Neural progenitor cell (in vitro differentiated cells): ENCODE measurements around the gene ENTPD5. TPM values are rescaled to one million over a fixed set of nuclear protein-coding genes. Genes with fewer than 3 reads are reported as not detected.

Source experiments
- DNase-seq: peaks from one replicate; pipeline ENCODE4 v3.0.0-alpha.2; 2016; ENCODE audit warnings: low spot score
- H2AFZ ChIP-seq: fragments of 200-600 bp; sonication (generic); replicated peaks from 2 replicates; pipeline ENCODE4 v1.6.1; 2016; ENCODE audit warnings: antibody characterized with exemption
- H3F3A ChIP-seq: fragments of 200-600 bp; sonication (generic); 2 replicates; pipeline ENCODE4 v1.6.1; 2016; ENCODE audit warnings: antibody characterized with exemption, low read depth
- H3K27ac ChIP-seq: fragments of 200-600 bp; sonication (generic); 2 replicates; pipeline ENCODE4 v1.5.1; 2016; ENCODE audit warnings: mild to moderate bottlenecking
- H3K27me3 ChIP-seq: fragments of 200-600 bp; sonication (generic); 2 replicates; pipeline ENCODE4 v1.6.1; 2016; ENCODE audit warnings: mild to moderate bottlenecking, moderate library complexity
- H3K36me3 ChIP-seq: fragments of 200-600 bp; sonication (generic); 2 replicates; pipeline ENCODE4 v1.5.1; 2016
- H3K4me1 ChIP-seq: fragments of 200-600 bp; sonication (generic); 2 replicates; pipeline ENCODE4 v1.6.1; 2016; ENCODE audit warnings: mixed run types
- H3K4me2 ChIP-seq: fragments of 200-600 bp; sonication (generic); 2 replicates; pipeline ENCODE4 v1.6.1; 2016
- H3K4me3 ChIP-seq: fragments of 200-600 bp; sonication (generic); 2 replicates; pipeline ENCODE4 v1.5.1; 2016
- H3K79me2 ChIP-seq: fragments of 200-600 bp; sonication (generic); 2 replicates; pipeline ENCODE4 v1.6.1; 2016; ENCODE audit warnings: low read depth
- H3K9ac ChIP-seq: fragments of 200-600 bp; sonication (generic); 2 replicates; pipeline ENCODE4 v1.6.1; 2016
- H3K9me3 ChIP-seq: fragments of 200-600 bp; sonication (generic); 2 replicates; pipeline ENCODE4 v1.5.1; 2016; ENCODE audit warnings: low read depth
- H4K20me1 ChIP-seq: fragments of 200-600 bp; sonication (generic); 2 replicates; pipeline ENCODE4 v1.6.1; 2016; ENCODE audit warnings: low read depth
- H3K27ac Mint-ChIP-seq: 3 replicates; pipeline ENCODE4 v1.8.0; 2021; ENCODE audit warnings: mixed read lengths
- H3K27me3 Mint-ChIP-seq: 2 replicates; pipeline ENCODE4 v1.8.0; 2022; ENCODE audit warnings: low read depth, mild to moderate bottlenecking, inconsistent platforms, moderate library complexity, mixed read lengths; ENCODE audit not compliant: insufficient read depth
- H3K36me3 Mint-ChIP-seq: 3 replicates; pipeline ENCODE4 v1.8.0; 2021; ENCODE audit warnings: mixed read lengths
- H3K4me1 Mint-ChIP-seq: 3 replicates; pipeline ENCODE4 v1.8.0; 2021; ENCODE audit warnings: mixed read lengths
- H3K4me3 Mint-ChIP-seq: 3 replicates; pipeline ENCODE4 v1.8.0; 2021; ENCODE audit warnings: mild to moderate bottlenecking, moderate library complexity, mixed read lengths
- H3K9me3 Mint-ChIP-seq: 3 replicates; pipeline ENCODE4 v1.8.0; 2020; ENCODE audit warnings: mixed read lengths
- EZH2 ChIP-seq: fragments of 200-600 bp; sonication (generic); IDR thresholded peaks from 2 replicates; pipeline ENCODE4 v1.6.1; 2017; ENCODE audit warnings: antibody characterized with exemption, mild to moderate bottlenecking, moderate library complexity
- EZH2phosphoT487 ChIP-seq: fragments of 200-600 bp; sonication (generic); IDR thresholded peaks from 2 replicates; pipeline ENCODE4 v1.6.1; 2017; ENCODE audit warnings: antibody characterized with exemption
- total RNA-seq: library from RNA; depleted of rRNA; stranded (reverse); fragments of >200 nt; gene quantifications from 2 replicates; pipeline ENCODE4 v1.2.3, GENCODE V29; 2015; ENCODE audit warnings: low replicate concordance
- TF ChIP-seq, protein P1 (sequence below): fragments of 200-600 bp; sonication (generic); IDR thresholded peaks from 2 replicates; pipeline ENCODE4 v1.5.1; 2017; ENCODE audit warnings: antibody characterized with exemption, mild to moderate bottlenecking

The ENTPD5 gene
- total RNA-seq, 1 donor from 2014 or later, result 13.4 TPM

DNA sequence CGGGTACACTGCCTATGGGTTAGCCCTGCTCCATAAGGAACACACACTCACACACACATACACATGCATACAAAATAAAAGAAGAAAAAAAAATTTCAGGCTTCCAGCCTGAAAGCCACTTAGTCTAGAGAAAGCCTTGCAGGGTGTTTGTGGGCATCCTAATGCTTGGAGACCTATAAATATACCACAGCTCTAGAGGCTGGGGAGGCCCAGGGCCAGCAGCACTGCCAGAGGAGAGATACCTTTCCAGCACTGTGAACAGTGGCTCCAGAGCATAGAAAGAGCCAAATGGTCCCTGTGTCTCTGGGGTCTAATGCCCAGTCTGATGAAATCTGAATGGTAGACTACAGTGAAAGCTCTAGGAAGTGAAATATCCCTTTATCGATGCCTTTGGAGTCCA lies 82.1 kb downstream of the ENTPD5 start:
- Histone ChIP-seq H3K36me3 (no peaks in the 10 kb centered on the region), H3K27me3 (no peaks in the 10 kb centered on the region), H3K27ac (no peak overlapping the region)

DNA sequence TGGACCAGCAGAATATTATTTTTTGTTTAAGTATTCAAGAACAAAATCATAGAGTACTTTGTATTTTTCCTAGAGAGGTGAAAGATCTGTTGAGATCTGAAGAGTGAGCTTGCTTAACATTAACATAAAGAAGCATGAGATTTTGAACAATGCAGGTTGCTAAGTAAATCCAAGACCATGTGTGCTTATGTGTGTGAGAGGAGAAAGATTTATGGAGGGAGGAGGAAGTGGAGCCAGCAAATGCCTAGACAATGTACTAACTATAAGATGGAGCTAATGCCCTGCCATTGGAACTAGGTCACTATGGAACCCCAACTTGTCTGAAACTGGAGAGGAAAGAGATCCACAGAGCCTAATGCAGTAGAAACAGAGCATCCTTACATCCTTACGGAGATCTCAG lies 82.5 kb downstream of the ENTPD5 start:
- Histone ChIP-seq H4K20me1 (no peaks in the 10 kb centered on the region), H3K36me3 (no peaks in the 10 kb centered on the region), H3K79me2 (no peaks in the 10 kb centered on the region), H3K27me3 (no peaks in the 10 kb centered on the region), H3K4me1 (no peaks in the 10 kb centered on the region), H3K27ac (peak overlapping the region; percentile 20), H3K9me3 (no peaks in the 10 kb centered on the region), H3K4me2 (no peak overlapping the region), H3K9ac (no peak overlapping the region), H2AFZ (no peak overlapping the region), H3F3A (peaks cover 5% of the 10 kb centered on the region), H3K4me3 (no peak overlapping the region)
- no peak for TF ChIP-seq EZH2phosphoT487
- TF ChIP-seq, protein P1, sequence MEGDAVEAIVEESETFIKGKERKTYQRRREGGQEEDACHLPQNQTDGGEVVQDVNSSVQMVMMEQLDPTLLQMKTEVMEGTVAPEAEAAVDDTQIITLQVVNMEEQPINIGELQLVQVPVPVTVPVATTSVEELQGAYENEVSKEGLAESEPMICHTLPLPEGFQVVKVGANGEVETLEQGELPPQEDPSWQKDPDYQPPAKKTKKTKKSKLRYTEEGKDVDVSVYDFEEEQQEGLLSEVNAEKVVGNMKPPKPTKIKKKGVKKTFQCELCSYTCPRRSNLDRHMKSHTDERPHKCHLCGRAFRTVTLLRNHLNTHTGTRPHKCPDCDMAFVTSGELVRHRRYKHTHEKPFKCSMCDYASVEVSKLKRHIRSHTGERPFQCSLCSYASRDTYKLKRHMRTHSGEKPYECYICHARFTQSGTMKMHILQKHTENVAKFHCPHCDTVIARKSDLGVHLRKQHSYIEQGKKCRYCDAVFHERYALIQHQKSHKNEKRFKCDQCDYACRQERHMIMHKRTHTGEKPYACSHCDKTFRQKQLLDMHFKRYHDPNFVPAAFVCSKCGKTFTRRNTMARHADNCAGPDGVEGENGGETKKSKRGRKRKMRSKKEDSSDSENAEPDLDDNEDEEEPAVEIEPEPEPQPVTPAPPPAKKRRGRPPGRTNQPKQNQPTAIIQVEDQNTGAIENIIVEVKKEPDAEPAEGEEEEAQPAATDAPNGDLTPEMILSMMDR, result no peak
- no peak for TF ChIP-seq EZH2
- peaks cover 7% of the 10 kb centered on the region for H3K36me3 Mint-ChIP-seq
- no peak overlapping the region for H3K4me3 Mint-ChIP-seq
- no peaks in the 10 kb centered on the region for H3K4me1 Mint-ChIP-seq
- DNase-seq, result no peak
- H3K27ac Mint-ChIP-seq, result no peak overlapping the region
- no peaks in the 10 kb centered on the region for H3K9me3 Mint-ChIP-seq
- no peaks in the 10 kb centered on the region for H3K27me3 Mint-ChIP-seq

More for the DNA sequence above, 82.1 kb downstream of the ENTPD5 start:
- Mint-ChIP-seq H3K27me3 (no peaks in the 10 kb centered on the region), H3K4me1 (no peaks in the 10 kb centered on the region), H3K36me3 (peaks cover 7% of the 10 kb centered on the region), H3K4me3 (no peak overlapping the region), H3K27ac (no peak overlapping the region), H3K9me3 (no peaks in the 10 kb centered on the region)
- H2AFZ ChIP-seq, result no peak overlapping the region
- no peaks in the 10 kb centered on the region for H4K20me1 ChIP-seq
- H3K4me1 ChIP-seq, result no peaks in the 10 kb centered on the region
- no peaks in the 10 kb centered on the region for H3K79me2 ChIP-seq
- H3F3A ChIP-seq, result peaks cover 5% of the 10 kb centered on the region
- no peak overlapping the region for H3K4me3 ChIP-seq
- TF ChIP-seq EZH2phosphoT487 (no peak), EZH2 (no peak)
- TF ChIP-seq, protein P1, result no peak
- DNase-seq, result no peak
- no peak overlapping the region for H3K4me2 ChIP-seq
- no peak overlapping the region for H3K9ac ChIP-seq
- no peaks in the 10 kb centered on the region for H3K9me3 ChIP-seq

DNA sequence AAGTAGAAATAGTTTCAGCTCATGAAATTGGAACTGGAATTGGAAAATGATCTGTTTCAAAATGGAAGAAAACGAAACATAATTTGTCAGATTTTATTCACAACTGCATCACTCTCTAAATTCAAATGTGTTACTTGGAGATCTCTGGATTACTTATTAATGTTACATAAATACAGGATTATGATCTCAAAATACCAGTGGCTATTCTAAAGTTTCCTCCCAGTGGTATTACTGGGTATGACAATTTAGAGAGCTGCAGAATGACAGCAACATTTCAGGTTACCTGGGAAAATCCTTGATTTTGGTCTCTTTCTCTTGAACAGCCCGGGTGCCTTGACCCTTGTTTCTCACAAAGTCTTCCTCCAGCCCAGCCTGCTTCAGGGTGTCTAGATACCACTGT lies 83.4 kb downstream of the ENTPD5 start:
- no peak overlapping the region for H2AFZ ChIP-seq
- H3K27ac ChIP-seq, result no peak overlapping the region
- H3F3A ChIP-seq, result peaks cover 5% of the 10 kb centered on the region
- H4K20me1 ChIP-seq, result no peaks in the 10 kb centered on the region
- Mint-ChIP-seq H3K27me3 (no peaks in the 10 kb centered on the region), H3K36me3 (peaks cover 7% of the 10 kb centered on the region), H3K9me3 (no peaks in the 10 kb centered on the region), H3K4me3 (no peak overlapping the region), H3K27ac (no peak overlapping the region), H3K4me1 (no peaks in the 10 kb centered on the region)
- no peaks in the 10 kb centered on the region for H3K36me3 ChIP-seq
- H3K9me3 ChIP-seq, result no peaks in the 10 kb centered on the region
- no peaks in the 10 kb centered on the region for H3K79me2 ChIP-seq
- H3K4me2 ChIP-seq, result no peak overlapping the region
- no peaks in the 10 kb centered on the region for H3K27me3 ChIP-seq
- no peaks in the 10 kb centered on the region for H3K4me1 ChIP-seq
- no peak overlapping the region for H3K4me3 ChIP-seq
- no peak overlapping the region for H3K9ac ChIP-seq
- TF ChIP-seq EZH2 (no peak), EZH2phosphoT487 (no peak)
- TF ChIP-seq, protein P1, result peak; percentile 20
- DNase-seq, result no peak
